KBM-7 (cell line): ENCODE data around the gene C3orf18.

Source experiments
- DNase-seq: peaks from one replicate; pipeline ENCODE4 v3.0.0-alpha.2; 2015
- in situ Hi-C: fragments of 300-500 bp; cut with MboI; formaldehyde crosslinking; loops from 2 replicates; pipeline ENCODE4 v1.14.3; 2020; ENCODE audit warnings: low sequenced_read_pairs, low pct_unique_long_range_greater_than_20kb, mixed read lengths

C3orf18 gene

DNA sequence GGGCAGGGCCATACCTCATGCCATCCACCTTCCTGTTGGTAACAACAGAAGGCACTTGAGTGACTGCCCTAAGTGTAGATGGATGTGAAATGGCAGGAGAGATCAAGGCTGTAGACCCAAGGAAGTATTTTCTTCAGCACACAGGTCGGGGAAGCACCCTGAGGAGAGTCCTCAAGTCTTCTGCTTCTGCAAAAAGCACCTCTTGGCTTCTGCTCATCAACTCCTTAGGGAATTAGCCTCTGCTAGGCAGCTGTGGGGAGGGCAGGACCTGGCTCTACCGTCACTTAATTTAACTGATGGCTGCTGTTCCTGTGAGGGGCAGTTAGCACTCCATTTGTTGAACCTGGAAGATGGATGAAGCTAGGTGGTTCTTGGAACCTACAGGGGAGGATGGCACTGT lies 57.2 kb downstream of the C3orf18 start:
- DNase-seq, result no peak
- in situ Hi-C loops, result no loop called here

DNA sequence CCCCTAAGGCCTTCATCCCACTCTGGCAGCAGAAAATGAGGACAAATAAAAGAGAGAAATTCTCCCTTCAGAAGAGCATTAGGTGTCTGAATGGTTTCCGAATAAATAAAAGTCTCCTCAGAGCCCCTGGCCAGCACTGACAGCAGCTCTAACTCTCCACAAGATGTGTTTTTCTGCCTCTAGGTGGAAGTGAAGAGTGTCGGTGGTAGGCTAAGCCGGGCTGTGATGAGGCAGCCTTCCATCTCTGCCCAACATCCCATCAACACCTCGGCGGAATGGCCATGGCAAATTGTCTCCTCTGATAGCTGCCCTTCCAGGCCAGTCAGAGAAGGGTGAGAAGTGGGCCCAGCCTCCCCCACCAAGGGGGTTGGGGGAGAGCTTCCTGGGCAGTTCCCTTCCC lies 57.8 kb downstream of the C3orf18 start:
- in situ Hi-C loops, result no loop called here
- no peak for DNase-seq

DNA sequence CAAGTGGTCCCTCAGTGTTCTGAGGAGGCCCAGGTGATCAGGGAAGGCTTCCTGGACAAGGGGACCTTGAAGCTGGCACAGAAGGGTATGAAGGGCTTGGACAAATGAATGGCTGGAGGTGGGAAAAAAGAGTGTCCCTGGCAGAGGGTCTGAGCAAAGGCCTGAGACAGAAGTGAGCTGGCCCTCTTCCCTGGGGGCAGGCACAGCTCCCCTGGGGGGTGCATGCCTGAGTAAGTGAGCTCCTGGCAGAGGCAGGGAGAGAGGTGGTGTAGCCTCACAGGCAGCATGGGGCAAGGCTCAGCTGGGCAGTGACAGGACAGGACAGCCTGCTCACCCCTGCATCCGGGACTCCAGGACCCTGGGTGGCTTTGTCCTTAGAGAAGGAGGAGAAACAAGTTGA lies 58.7 kb downstream of the C3orf18 start:
- no peak for DNase-seq
- in situ Hi-C loops, result no loop called here
